NCI-H524 (cell line): Measurements from ENCODE around the gene AHI1.
"Not testable (repeated sequence)": the region's sequence is repeated elsewhere in the genome, so short reads cannot be mapped to it uniquely, and the experiment has no call there.

Experiments used
- DNase-seq, 2 experiments: peaks; one replicate each; lab custom pipeline; 2025; lab: John Stamatoyannopoulos, UW

Gene AHI1

DNA sequence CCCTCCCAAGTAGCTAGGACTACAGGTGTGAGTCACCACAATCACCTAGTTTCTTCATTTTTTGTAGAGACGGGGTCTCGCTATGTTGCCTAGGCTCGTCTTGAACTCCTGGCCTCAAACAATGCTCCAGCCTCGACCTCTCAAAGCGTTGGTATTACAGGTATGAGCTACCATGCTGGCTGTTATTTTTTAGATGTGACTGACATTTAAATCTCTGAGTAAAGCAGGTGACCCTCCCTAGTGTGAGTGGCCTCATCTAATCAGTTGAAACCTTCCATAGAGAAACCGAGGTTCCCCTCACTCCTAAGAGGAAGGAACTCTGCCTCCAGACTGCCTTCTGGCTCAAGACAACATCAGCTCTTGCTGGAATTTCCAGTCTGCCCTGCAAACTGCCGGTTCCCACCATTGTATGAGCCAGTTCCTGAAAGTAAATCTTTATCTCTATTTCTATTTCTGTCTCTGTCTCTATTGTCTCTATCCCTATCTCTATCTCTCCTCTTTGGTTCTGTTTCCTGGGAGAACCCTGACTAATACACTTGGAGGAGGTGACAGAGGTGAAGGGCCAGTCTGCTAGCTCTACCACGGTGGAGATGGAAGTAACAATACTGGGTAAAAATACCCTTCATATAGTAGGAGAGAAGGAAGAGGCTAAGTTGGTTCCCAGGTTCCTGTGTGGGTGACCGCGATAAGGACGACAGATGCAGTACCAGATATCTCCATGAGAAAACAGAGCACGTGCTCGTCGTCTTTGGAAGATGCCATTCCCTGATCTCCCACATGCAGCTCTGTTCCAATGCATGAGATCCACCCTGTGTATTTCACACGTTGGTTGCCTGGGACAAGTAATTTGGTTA, 235.4 kb downstream of the AHI1 start:
- no peak for DNase-seq

GRCh38 chr6:135260612-135261011, 236.9 kb downstream of the AHI1 start:
- no peak for DNase-seq

DNA sequence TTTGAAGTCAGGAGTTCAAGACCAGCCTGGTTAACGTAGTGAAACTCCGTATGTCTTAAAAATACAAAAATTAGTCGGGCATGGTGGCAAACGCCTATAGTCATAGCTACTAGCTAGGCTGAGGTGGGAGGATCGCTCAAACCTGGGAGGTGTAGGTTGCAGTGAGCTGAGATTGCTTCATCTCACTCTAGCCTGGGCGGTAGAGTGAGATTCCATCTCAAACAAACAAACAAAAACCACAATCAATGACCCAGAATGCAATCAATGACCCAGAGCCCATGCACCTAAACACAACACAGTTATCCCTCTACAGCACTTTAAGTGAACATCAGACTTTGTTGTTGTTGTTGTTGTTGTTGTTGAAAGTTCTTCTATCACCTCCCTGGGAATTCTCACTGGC, 238.6 kb downstream of the AHI1 start:
- no peak for DNase-seq

- no peak for DNase-seq
Measured at GRCh38 chr6:135257631-135258405, 239.7 kb downstream of the AHI1 start.

DNA sequence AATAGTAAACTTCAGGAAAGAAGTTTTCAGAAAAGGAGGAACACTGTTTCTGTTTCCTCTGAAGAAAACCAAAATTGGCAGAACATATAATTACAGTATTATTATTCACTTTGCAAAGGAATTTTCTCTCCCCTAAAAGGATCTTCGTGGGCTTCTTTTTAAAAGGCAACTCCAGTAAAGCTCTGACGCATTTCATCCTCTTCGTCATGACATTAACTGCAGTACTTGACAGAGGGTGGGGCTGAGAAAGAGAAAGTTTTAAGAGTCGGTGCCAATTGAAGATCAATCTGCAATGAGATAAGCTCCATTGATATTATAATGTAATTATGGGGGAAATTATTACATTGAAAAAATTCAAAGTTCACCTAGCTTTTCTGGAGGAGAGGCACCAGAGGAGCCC, 240.7 kb downstream of the AHI1 start:
- no peak for DNase-seq

- DNase-seq: no peak
Measured at GRCh38 chr6:135254471-135254870, 243.1 kb downstream of the AHI1 start.

DNA sequence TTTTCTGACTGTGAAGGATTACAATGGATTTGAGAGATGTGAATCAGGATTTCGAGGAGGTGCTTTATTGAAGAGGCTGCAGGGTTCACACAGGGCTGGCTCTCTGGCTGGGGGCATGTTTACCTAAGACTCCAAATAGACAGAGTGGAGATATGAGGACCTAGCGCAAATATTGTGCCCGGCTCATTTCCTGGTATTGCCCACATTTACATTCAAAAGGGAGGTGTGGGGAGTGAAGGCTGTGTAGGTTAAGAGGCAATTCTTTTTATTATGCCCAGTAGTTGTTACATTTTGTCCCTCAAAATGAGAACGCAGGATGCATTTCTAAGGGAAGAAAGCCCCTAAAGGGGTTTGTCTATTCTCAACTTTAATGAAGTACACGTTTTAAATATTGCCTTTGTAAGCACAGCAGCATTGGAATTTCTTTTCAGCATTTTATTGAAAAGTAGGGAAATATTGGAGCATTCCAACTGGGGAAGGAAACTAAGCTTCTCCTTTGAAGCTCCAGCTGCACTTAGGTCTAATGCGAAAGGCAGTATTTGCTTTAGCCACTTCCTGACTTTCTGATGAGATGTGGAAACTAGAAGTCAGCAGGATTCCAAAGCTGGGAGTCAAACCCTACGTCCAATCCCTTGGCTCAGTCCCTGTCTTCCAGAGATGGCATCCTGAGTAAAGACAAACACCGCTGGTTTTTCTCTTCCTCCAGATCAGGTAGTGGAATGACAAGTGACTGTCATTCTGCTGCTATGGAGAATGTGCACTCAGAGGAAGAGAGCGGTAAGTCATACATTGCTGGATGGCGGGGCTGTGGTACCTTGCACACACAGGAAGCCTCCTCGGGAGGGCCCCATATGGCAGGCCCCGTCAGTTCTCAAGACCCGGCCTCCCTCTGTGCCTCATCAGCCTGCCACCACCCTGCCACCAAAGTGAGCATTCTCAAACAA, 245.8 kb downstream of the AHI1 start:
- DNase-seq: no peak

DNA sequence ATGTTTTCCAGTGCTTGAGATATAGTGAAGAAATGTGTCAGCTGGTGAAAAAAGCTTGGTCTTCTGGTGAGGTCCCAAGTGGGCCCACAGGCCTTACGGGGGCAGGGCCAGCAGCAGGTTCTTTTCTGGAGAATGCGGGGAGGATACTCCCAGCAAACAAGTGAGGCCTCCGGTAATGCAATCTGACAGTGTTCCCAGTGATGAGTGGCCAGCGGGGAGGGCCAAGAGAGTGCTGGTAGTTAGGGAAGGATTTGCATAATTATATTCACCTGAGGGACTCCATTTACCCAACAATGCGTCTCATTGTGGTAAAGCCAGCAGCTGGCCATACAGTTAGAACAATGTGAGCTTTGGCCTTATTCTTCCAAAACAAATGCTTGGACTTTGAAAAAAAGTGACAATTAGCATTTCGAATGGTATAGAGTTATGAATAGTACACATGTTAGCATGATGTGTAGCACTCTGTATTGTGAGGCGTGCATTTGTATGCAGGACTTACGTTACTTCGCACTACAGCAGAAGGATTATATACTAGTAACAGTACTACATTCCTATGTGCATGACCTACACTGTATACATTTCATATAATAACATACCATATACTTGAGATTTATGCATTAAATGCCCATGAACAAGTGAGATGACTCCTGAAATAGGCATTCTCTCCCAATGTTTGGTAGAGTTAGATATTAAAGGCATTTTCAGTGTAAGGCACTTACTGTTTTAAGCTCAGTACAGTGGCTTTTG, 246.6 kb downstream of the AHI1 start:
- DNase-seq: no peak

DNA sequence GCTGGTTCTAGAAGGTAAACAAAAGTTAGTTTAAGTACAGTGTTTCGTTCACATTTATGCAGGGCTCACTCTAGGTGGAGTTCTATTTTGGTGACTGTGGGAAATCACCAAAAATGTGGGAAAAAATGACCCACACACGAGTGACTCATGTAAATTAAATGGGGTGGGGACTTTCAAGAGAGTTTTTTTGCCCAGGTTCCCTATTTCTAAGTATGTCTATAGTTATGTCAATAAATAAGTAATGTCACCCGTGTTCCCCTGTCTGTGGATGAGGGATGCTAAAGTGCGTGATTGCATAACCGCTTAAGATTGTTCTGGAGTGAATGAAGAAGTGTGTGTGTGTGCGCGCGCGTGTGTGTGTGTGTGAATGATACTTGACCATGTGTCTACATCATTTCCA, 247.3 kb downstream of the AHI1 start:
- DNase-seq: no peak

GRCh38 chr6:135246412-135247012, 251.0 kb downstream of the AHI1 start:
- DNase-seq: not testable (repeated sequence)

- no peak for DNase-seq
Measured at GRCh38 chr6:135244805-135245204, 252.7 kb downstream of the AHI1 start.

- no peak for DNase-seq
Measured at GRCh38 chr6:135243871-135244796, 253.4 kb downstream of the AHI1 start.

GRCh38 chr6:135240711-135241110, 256.8 kb downstream of the AHI1 start:
- no peak for DNase-seq

GRCh38 chr6:135236732-135237131, 260.8 kb downstream of the AHI1 start:
- DNase-seq: no peak

- no peak for DNase-seq
Measured at GRCh38 chr6:135236319-135236718, 261.2 kb downstream of the AHI1 start.

DNA sequence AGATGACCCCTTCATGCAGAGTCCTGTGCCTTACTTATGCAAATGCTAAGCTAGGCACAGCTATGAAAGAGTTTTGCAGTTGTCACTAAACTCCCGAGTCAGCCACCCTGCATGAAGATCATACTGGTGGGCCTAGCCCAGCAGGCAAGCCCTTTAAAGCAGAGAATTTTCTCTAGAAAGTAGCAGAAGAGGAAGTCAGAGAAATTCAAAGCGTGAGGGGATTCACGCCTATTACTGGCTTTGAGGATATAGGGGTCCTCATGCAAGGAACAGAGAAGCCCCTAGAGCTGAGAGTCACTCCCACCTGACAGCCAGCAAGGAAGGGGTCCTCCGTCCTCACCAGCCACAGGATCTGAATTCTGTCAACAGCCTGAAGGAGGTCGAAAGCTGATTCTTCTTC, 261.8 kb downstream of the AHI1 start:
- DNase-seq: no peak

- DNase-seq: no peak
Measured at GRCh38 chr6:135234492-135234780, 263.1 kb downstream of the AHI1 start.

DNA sequence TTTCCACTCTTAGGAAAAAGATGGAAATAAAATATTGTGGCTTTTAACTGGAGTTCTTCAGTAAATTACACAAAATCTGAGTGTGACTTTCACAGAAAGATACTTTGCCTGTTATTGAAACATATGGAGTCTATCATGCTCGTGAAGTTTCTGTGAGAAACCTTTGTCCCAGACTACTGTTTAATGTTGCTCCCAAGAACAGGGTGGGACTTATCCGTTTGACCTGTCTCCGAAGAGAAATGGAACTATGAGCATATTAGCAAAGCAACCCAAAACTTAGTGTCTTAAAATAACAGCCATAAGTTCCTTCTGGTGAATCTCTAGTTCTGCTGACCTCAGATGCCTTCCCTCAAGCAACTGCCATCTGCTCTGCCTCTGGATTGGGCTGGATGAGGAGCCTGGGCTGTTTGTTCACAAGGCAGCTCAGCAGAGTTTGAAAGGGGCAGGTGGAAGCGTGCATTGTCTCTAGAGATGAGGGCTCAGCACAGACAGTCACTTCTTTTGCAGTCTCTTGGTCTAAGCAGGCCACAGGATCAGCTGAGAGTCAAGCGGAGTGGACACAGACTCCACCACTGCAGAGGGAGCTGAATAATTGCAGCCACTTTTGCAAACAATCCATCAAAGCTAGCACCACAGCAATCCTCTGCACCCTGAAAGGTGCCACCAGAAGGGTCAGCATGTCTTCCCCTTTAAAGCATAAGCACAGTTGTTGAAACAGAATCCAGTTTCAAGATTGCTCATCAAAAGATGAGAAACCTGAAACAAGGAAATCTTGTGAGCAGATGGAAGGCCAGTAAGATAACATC, 263.7 kb downstream of the AHI1 start:
- peak; percentile 65 to 84 for DNase-seq
